A673 (cell line): ENCODE data around the gene ADCY5.

ENCODE experiments used
- EZH2 ChIP-seq: fragments of 200-600 bp; sonication (generic); IDR thresholded peaks from 2 replicates; pipeline ENCODE4 v1.6.1; 2017; ENCODE audit warnings: borderline replicate concordance, low read depth, mild to moderate bottlenecking, mixed read lengths, antibody characterized with exemption, low read length; ENCODE audit not compliant: poor library complexity, severe bottlenecking
- TF ChIP-seq, protein P1 (sequence below): fragments of 300-800, 200-600 bp; sonication (generic); conservative IDR thresholded peaks from 2 replicates; pipeline ENCODE4 v1.5.1; 2017; ENCODE audit warnings: low read depth, mild to moderate bottlenecking, antibody characterized with exemption, low read length, moderate library complexity, mixed read lengths

- TF ChIP-seq, protein P1, sequence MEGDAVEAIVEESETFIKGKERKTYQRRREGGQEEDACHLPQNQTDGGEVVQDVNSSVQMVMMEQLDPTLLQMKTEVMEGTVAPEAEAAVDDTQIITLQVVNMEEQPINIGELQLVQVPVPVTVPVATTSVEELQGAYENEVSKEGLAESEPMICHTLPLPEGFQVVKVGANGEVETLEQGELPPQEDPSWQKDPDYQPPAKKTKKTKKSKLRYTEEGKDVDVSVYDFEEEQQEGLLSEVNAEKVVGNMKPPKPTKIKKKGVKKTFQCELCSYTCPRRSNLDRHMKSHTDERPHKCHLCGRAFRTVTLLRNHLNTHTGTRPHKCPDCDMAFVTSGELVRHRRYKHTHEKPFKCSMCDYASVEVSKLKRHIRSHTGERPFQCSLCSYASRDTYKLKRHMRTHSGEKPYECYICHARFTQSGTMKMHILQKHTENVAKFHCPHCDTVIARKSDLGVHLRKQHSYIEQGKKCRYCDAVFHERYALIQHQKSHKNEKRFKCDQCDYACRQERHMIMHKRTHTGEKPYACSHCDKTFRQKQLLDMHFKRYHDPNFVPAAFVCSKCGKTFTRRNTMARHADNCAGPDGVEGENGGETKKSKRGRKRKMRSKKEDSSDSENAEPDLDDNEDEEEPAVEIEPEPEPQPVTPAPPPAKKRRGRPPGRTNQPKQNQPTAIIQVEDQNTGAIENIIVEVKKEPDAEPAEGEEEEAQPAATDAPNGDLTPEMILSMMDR: no peak
- no peak for TF ChIP-seq EZH2
Measured at GRCh38 chr3:123478314-123478713, 29.4 kb upstream of the ADCY5 start.
